ENCODE results near the gene ZNF782. TPM values are rescaled to one million over a fixed set of nuclear protein-coding genes. Genes with fewer than 3 reads are reported as not detected.
"Not testable (repeated sequence)": the region's sequence is repeated elsewhere in the genome, so short reads cannot be mapped to it uniquely, and the experiment has no call there.

Gene ZNF782
- total RNA-seq, 2 experiments from 2014 or later, result 3.8 to 4.8 TPM

DNA sequence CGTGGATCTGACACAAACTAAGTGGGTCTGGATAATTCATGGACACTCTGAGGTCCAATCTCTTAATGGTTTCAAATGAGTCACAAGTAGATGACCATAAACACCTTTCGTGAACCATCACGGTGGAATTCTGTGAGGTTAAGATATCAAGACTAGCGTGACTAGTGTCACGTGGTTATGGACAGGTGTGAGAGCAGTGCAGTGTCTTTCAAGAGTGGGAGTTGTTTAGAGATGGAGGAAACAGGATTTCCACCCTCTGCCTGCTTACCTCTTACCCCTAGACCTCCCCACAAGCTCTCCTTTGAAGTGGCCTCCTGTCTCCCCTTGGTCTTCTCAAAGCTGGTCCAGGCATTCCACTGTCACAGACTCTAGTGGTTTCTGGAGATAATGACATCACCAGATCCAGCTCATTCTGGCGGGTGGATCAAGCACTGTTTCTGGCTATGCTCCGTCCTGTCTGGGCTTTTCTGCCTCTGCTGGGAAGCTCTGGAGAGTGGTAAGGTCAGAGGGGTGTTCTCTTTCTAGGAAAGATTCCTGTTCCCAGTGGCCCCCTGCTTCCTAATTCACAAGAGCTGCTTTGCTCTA lies 20.0 kb upstream of the ZNF782 start:
- Mint-ChIP-seq H3K4me3 (no peak overlapping the region), H3K9me3 (ENCODE audit: low read depth) (peaks cover 2% of the 10 kb centered on the region), H3K4me1 (peaks cover 26% of the 10 kb centered on the region), H3K27ac (no peak overlapping the region), H3K36me3 (ENCODE audit: low read depth) (no peaks in the 10 kb centered on the region), H3K27me3 (peaks cover 40% of the 10 kb centered on the region)
- ATAC-seq (no peak), DNase-seq (no peak)
- CTCF ChIA-PET, result interaction anchor here (0.6 to 7.9 kb wide), 3 partner anchors 16 to 401 kb away, joined by 3 to 69 read pairs (median 4); partner anchors contain the start of gene ZNF782
- intact Hi-C loops (cut with DNase I, micrococcal nuclease), result loop anchor here in 1 of 2 experiments (10.0 kb wide), 1 partner anchor 161 kb away; the partner anchor contains the start of gene CTSV
- POLR2A ChIA-PET, result no interaction called here

DNA sequence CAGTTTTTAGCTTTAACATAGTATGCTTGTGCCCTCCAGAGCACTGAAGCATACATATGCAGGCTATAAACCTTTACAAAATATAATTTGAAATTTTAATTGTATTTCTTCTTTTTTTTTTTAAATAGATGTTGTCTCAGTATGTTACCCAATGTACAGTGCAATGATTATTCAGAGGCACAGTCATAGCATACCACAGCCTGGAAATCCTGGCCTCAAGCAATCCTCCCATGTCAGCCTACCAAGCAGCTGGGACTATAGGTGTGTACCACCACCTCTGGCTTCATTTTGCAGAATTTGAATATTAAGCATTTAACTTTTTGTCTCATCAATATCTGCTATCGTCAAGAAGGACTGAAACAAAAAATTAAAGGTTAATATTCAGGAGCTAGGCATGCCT lies 16.9 kb upstream of the ZNF782 start:
- ChIA-PET POLR2A (no interaction called here), CTCF (interaction anchor here (7.9 kb wide), 1 partner anchor 13 kb away, joined by 69 read pairs; no protein-coding TSS in a partner anchor)
- Mint-ChIP-seq H3K9me3 (ENCODE audit: low read depth) (no peaks in the 10 kb centered on the region), H3K36me3 (ENCODE audit: low read depth) (no peaks in the 10 kb centered on the region), H3K27ac (no peak overlapping the region), H3K4me3 (no peak overlapping the region), H3K27me3 (peaks cover 22% of the 10 kb centered on the region), H3K4me1 (peaks cover 22% of the 10 kb centered on the region)
- DNase-seq, result no peak
- intact Hi-C loops (cut with DNase I, micrococcal nuclease), result loop anchor here in 1 of 2 experiments (10.0 kb wide), 1 partner anchor 164 kb away; the partner anchor contains the start of gene CTSV
- ATAC-seq, result no peak

DNA sequence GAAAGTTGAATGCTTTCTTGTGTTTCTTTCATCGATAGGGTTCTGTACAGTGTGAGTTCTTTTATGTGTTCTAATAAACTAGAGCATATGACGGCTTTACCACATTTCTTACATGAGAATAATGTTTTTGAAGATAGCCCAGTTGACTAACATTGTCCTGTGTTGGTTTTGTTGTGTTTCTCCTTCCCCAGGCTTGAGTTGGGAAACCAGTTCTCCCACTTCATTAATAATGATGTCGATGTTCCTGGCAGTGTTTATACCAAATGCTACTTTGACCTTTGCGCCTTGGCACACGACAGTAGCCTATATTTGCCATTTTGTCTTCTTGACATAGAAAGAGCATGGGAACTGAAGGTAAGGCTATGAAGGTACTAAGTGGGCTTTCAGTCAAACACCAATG lies 14.4 kb upstream of the ZNF782 start:
- intact Hi-C loops (cut with DNase I, micrococcal nuclease), result no loop called here
- CTCF ChIA-PET, result interaction anchor here (7.9 kb wide), 1 partner anchor 11 kb away, joined by 69 read pairs; no protein-coding TSS in a partner anchor
- no peak for DNase-seq
- POLR2A ChIA-PET, result no interaction called here
- no peaks in the 10 kb centered on the region for H3K36me3 Mint-ChIP-seq (ENCODE audit: low read depth)
- no peak for ATAC-seq
- H3K9me3 Mint-ChIP-seq (ENCODE audit: low read depth), result peaks cover 7% of the 10 kb centered on the region
- peaks cover under 1% of the 10 kb centered on the region for H3K4me1 Mint-ChIP-seq
- no peak overlapping the region for H3K4me3 Mint-ChIP-seq
- H3K27ac Mint-ChIP-seq, result no peak overlapping the region
- H3K27me3 Mint-ChIP-seq, result peaks cover 12% of the 10 kb centered on the region

DNA sequence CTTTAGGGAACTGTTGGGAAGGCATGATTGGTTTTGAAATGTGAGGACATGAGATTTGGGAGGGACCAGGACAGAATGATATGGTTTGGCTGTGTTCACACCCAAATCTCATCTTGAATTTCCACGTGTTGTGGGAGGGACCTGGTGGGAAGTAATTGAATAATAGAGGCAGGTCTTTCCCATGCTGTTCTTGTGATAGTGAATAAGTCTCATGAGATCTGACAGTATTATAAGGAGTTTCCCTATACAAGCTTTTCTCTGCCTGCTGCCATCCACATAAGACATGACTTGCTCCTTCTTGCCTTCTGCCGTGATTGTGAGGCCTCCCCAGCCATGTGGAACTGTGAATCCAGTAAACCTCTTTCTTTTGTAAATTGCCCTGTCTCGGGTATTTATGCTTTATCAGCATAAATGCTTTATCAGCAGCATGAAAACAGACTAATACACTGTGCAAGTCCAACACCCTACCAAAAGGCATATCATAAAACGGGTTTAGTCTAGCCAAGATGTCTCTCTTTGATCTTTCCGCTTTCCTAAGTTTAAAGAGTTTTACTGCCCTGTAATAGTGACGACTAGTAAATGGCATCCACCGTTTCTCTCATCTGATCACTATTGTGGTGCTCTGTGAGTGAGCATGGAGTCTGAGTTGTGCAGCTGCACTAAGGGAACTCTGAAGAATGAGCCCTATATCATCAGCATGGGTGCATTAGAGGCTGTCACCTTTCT lies 12.9 kb upstream of the ZNF782 start:
- DNase-seq, result no peak
- H3K27ac Mint-ChIP-seq, result no peak overlapping the region
- CTCF ChIA-PET, result interaction anchor here (1.0 kb wide), 1 partner anchor 11 kb away, joined by 3 read pairs; no protein-coding TSS in a partner anchor
- no peaks in the 10 kb centered on the region for H3K4me1 Mint-ChIP-seq
- ATAC-seq, result no peak
- intact Hi-C loops (cut with DNase I, micrococcal nuclease), result no loop called here
- no peaks in the 10 kb centered on the region for H3K36me3 Mint-ChIP-seq (ENCODE audit: low read depth)
- peaks cover 7% of the 10 kb centered on the region for H3K9me3 Mint-ChIP-seq (ENCODE audit: low read depth)
- H3K4me3 Mint-ChIP-seq, result no peak overlapping the region
- peaks cover 7% of the 10 kb centered on the region for H3K27me3 Mint-ChIP-seq
- POLR2A ChIA-PET, result no interaction called here

DNA sequence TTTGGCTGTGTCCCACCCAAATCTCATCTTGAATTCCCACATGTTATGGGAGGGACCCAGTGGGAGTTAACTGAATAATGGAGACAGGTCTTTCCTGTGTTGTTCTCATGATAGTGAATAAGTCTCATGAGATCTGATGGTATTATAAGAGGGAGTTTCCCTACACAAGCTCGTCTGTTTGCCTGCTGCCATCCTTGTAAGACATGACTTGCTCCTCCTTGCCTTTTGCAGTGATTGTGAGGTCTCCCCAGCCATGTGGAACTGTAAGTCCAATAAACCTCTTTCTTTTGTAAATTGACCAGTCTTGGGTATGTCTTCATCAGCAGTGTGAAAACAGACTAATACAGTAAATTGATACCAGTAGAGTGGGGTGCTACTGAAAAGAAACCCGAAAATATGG lies 10.9 kb upstream of the ZNF782 start:
- H3K36me3 Mint-ChIP-seq (ENCODE audit: low read depth); POLR2A ChIA-PET; ATAC-seq: not testable (repeated sequence)

DNA sequence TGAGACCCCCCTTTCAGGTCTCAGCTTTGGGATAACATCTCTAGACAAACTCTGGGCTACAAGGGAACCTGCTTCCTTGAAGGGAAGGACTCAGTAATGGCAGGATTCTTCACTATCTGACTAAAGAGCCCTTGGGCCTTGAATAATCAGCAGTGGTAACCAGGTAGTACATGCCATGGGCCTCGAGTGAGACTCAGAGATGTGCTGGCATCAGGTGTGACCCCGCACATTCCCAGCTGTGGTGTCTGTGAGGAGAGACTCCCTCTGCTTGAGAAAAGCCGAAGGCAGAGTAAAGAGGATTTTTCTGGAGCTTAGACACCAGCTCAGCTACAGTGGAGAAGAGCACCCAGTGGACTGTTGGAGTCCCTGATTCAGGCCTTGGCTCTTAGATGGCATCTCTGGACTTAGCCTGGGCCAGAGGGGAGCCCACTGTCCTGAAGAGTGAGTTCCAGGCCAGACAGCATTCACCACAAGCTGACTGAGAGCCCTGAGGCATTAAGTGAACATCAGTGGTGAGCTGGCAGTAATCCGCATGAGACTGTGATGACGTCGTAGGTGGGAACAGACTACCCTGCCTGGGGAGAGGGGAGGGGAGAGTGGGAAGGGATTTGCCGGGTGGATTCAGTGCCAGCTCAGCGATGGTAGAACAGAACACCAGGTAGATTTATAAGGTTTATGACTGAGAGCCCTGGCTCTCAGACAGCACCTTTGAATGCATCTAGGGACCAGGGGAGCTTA lies 5.3 kb upstream of the ZNF782 start:
- Mint-ChIP-seq H3K4me3 (no peak overlapping the region), H3K4me1 (peaks cover 18% of the 10 kb centered on the region), H3K9me3 (ENCODE audit: low read depth) (no peaks in the 10 kb centered on the region), H3K27me3 (peaks cover 11% of the 10 kb centered on the region), H3K27ac (no peak overlapping the region), H3K36me3 (ENCODE audit: low read depth) (no peaks in the 10 kb centered on the region)
- intact Hi-C loops (cut with DNase I, micrococcal nuclease), result loop anchor here (2.0 to 10.0 kb wide), 8 partner anchors 17 to 1345 kb away; partner anchors contain the start of genes PTCH1 (in 1 of the 2) and TMOD1 (in 1 of the 2)
- ATAC-seq (no peak), DNase-seq (no peak)
- CTCF ChIA-PET, result interaction anchor here (0.6 to 4.7 kb wide), 2 partner anchors 13 to 583 kb away, joined by 3 to 69 read pairs; no protein-coding TSS in a partner anchor
- POLR2A ChIA-PET, result no interaction called here

More for the DNA sequence above, 10.9 kb upstream of the ZNF782 start:
- H3K4me1 Mint-ChIP-seq; intact Hi-C loops (cut with DNase I, micrococcal nuclease); DNase-seq; H3K9me3 Mint-ChIP-seq (ENCODE audit: low read depth); H3K27me3 Mint-ChIP-seq; H3K4me3 Mint-ChIP-seq; H3K27ac Mint-ChIP-seq: not testable (repeated sequence)
- CTCF ChIA-PET, result interaction anchor here (1.3 kb wide), 1 partner anchor 8 kb away, joined by 7 read pairs; no protein-coding TSS in a partner anchor

DNA sequence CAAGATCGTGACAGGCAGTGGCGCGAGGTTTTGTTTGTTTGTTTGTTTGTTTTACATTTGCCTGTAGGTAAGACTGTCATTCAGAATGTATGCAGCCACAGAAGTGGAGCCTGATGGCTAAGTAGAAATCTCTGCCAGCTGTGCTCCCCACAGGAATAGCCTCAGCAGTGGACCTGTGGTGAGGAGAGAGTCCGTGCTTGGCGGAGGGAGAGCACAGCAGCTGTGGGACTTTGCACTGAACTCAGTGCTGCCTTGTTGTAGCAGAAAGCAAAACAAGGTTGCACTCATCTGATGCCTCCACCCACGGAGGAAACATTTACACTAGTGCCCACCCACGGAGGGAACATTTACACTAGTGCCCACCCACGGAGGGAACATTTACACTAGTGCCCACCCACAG lies 4.4 kb upstream of the ZNF782 start:
- ChIA-PET CTCF (interaction anchor here (4.7 kb wide), 1 partner anchor 14 kb away, joined by 69 read pairs; no protein-coding TSS in a partner anchor), POLR2A (interaction anchor here (0.5 kb wide), 1 partner anchor 111 kb away, joined by 3 read pairs; no protein-coding TSS in a partner anchor)
- Mint-ChIP-seq H3K27me3 (peaks cover 11% of the 10 kb centered on the region), H3K36me3 (ENCODE audit: low read depth) (peaks cover 2% of the 10 kb centered on the region), H3K27ac (no peak overlapping the region), H3K4me1 (peaks cover 21% of the 10 kb centered on the region), H3K9me3 (ENCODE audit: low read depth) (no peaks in the 10 kb centered on the region), H3K4me3 (no peak overlapping the region)
- ATAC-seq (no peak), DNase-seq (no peak)
- intact Hi-C loops (cut with DNase I, micrococcal nuclease), result loop anchor here (2.0 to 10.0 kb wide), 8 partner anchors 18 to 1344 kb away; partner anchors contain the start of genes PTCH1 (in 1 of the 2) and TMOD1 (in 1 of the 2)

DNA sequence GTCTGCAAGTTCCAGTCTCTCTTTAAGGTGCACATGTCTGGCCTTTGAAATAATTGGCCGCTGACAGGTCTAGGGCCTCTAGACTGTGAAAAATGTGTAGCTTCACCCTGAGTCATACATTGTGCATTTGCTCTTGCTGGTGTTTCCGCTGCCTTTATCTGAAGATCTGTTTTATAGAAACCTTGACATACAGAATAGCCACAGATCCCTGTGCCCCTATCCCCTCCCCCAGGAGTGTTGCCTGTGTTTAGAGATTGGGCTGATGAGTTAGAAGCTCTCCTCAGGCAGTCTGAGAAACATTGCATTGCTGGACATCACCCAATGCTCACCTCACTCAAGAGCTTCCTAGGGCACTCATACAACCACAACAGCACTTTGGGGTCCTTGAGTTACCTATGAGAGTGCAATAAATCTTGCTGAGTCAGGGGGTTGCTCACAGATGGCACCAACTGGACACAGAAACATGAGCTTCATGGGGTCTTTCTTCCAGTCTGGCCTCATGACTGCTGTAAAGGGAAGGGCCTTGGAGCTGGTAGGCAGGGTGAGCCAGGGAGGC lies 3.8 kb upstream of the ZNF782 start:
- POLR2A ChIA-PET, result interaction anchor here (0.5 kb wide), 1 partner anchor 111 kb away, joined by 3 read pairs; no protein-coding TSS in a partner anchor

DNA sequence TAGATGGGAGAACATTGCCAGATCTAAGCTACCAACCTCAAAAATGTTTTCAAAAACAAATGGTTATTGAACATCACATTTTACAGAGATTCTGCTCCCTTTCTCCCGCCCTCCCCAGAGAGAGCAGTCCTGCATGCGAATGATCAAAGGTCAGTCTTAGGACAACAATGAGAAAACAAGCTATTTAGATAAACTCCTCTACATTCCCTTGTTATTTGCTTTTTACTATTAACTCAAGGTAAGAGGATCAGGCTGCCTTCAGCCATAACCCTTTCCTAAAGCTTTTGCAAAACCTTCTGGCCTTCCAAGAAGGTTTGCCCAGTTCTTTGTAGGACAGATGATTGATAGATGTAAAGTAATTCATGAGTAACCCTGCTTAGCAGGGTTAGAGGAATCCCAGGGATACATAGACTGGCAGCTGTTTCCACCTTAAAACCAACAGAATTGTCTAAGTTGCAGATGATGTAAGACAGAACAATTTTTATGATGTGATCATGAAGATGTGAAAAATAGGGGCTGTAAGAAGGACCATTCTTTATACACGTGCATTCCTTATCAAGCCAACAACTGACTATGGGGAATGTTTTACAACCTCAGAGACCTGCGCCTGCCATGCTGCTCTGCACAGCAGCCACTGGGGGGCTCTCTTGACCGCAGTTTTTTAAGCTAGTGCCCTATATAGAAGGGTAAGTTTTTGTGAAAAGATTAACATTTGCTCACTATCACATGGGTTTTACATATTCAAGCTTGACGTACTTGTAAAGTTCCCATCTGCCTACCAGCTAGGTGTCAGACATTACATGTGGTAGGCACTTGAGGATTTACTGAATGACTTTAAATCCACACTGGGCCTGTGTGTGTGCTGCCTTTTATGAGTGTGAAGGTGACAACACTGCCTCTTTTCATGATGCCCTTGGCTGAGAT lies 2.3 kb upstream of the ZNF782 start:
- H3K4me3 Mint-ChIP-seq, result no peak overlapping the region
- H3K9me3 Mint-ChIP-seq (ENCODE audit: low read depth), result no peaks in the 10 kb centered on the region
- POLR2A ChIA-PET, result no interaction called here
- peaks cover 10% of the 10 kb centered on the region for H3K36me3 Mint-ChIP-seq (ENCODE audit: low read depth)
- CTCF ChIA-PET, result interaction anchor here (0.6 to 4.7 kb wide), 37 partner anchors 8 to 771 kb away, joined by 3 to 69 read pairs (median 3); partner anchors contain the start of gene ZNF510
- peak; percentile 86 for DNase-seq
- intact Hi-C loops (cut with DNase I, micrococcal nuclease), result loop anchor here (1.0 to 10.0 kb wide), 13 partner anchors 206 to 1342 kb away; partner anchors contain the start of genes NCBP1 (in 1 of the 2), PTCH1 (in 1 of the 2), TMOD1 (in 1 of the 2) and TSTD2 (in 1 of the 2)
- H3K27me3 Mint-ChIP-seq, result peaks cover 11% of the 10 kb centered on the region
- ATAC-seq, result peak; percentile 73
- H3K27ac Mint-ChIP-seq, result no peak overlapping the region
- H3K4me1 Mint-ChIP-seq, result peaks cover 39% of the 10 kb centered on the region

More for the DNA sequence above, 3.8 kb upstream of the ZNF782 start:
- CTCF ChIA-PET, result interaction anchor here (0.6 to 4.7 kb wide), 9 partner anchors 10 to 758 kb away, joined by 3 to 69 read pairs (median 3); no protein-coding TSS in a partner anchor
- Mint-ChIP-seq H3K27me3 (peaks cover 11% of the 10 kb centered on the region), H3K4me1 (peaks cover 26% of the 10 kb centered on the region), H3K36me3 (ENCODE audit: low read depth) (peaks cover 2% of the 10 kb centered on the region), H3K4me3 (no peak overlapping the region), H3K27ac (no peak overlapping the region), H3K9me3 (ENCODE audit: low read depth) (no peaks in the 10 kb centered on the region)
- DNase-seq (no peak), ATAC-seq (no peak)
- intact Hi-C loops (cut with DNase I, micrococcal nuclease), result loop anchor here (2.0 to 10.0 kb wide), 8 partner anchors 19 to 1343 kb away; partner anchors contain the start of genes PTCH1 (in 1 of the 2) and TMOD1 (in 1 of the 2)
